Gastroesophageal sphincter (tissue), 3 donors: ENCODE data around the gene NEDD8.

Experiments
- POLR2A ChIP-seq, 2 donors: fragments of 450-650 bp; IDR thresholded peaks; one replicate each; pipeline ENCODE4 v1.6.1; 2017; ENCODE audit warnings: antibody characterized with exemption in 2 of 2, mild to moderate bottlenecking in 2 of 2, moderate library complexity in 1 of 2
- TF ChIP-seq, protein P1 (sequence below), 4 experiments: fragments of 200-600 bp in 2 of 4; fragments of 450-650 bp in 2 of 4; sonication (generic) in 1 of 4; IDR thresholded peaks; one replicate each; pipeline ENCODE4 v1.5.1; 2017 to 2019; ENCODE audit warnings: antibody characterized with exemption in 4 of 4, mild to moderate bottlenecking in 2 of 4, moderate library complexity in 2 of 4

DNA sequence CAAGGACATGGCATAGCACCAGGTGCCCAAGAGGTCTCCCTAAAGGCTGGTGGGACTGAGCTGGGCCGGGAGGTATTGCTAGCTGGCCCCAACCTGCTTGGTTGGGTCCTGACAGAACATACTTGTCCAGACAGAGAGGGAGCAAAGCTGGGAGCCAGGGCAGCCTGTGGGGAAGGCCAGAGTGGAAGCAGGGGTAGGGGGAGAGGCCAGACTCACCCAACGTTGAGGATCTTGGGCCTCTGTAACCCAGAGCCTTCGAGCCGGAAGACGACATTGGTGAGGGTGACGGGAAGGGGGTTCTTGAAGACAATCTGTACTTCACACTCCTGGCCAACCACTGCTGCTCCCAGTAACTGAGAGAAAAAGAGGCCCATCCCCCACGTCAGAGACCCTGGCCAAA is 21.8 kb upstream of the NEDD8 start:
- TF ChIP-seq, protein P1, sequence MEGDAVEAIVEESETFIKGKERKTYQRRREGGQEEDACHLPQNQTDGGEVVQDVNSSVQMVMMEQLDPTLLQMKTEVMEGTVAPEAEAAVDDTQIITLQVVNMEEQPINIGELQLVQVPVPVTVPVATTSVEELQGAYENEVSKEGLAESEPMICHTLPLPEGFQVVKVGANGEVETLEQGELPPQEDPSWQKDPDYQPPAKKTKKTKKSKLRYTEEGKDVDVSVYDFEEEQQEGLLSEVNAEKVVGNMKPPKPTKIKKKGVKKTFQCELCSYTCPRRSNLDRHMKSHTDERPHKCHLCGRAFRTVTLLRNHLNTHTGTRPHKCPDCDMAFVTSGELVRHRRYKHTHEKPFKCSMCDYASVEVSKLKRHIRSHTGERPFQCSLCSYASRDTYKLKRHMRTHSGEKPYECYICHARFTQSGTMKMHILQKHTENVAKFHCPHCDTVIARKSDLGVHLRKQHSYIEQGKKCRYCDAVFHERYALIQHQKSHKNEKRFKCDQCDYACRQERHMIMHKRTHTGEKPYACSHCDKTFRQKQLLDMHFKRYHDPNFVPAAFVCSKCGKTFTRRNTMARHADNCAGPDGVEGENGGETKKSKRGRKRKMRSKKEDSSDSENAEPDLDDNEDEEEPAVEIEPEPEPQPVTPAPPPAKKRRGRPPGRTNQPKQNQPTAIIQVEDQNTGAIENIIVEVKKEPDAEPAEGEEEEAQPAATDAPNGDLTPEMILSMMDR (IDR thresholded peaks at IDR 0.05) = no peak
- no peak for TF ChIP-seq POLR2A (IDR thresholded peaks at IDR 0.05)
